HG02973 (cell line): Measurements from ENCODE around the gene GRIK4.
"Not testable (repeated sequence)": the region's sequence is repeated elsewhere in the genome, so short reads cannot be mapped to it uniquely, and the experiment has no call there.

ENCODE experiments used
- ATAC-seq: cut with Tn5 transposase; IDR thresholded peaks from one replicate; pipeline ENCODE4 v1.9.1; 2021; ENCODE audit warnings: moderate library complexity; ENCODE audit not compliant: unreplicated experiment

Gene GRIK4

DNA sequence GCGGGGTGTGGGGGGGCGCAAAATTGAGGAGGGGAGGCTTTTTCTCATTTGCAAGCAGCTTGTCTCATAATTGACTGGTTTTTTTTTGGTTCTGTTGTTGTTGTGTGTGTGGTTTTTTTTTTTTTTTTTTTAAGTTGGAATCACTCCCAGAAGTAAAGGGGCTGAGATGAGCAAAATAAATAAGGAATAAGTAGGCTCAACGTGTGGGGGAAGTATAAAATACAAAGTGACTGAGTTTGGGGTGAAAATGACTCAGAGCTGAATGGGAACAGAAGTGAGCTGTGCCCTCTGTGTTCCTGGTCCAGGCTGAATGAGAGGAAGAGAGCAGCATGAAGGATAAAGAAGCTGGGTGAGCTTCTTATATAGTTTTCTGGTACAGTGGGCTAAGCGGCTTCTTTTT is 90.0 kb downstream of the GRIK4 start:
- ATAC-seq = no peak

DNA sequence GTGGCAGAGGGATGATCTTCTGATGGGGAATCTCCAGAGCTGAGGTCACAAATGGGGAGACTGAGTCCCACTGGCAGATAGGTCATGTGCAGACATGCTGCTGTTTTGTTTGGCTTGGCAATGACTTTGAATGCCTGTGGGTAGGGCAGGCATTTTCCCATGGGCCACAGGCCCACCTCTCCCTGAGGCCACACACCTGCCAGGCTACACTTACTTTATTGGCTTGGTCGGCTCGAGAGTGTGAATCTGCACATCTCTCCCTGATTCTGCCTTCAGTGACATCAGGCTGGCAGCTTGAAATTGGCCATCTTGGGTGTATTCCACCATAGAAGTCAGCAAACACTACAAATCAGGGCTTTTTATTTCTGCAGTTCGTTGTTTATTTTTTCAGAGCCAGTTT is 91.5 kb downstream of the GRIK4 start:
- no peak for ATAC-seq

GRCh38 chr11:120605469-120605868 is 93.9 kb downstream of the GRIK4 start:
- no peak for ATAC-seq

DNA sequence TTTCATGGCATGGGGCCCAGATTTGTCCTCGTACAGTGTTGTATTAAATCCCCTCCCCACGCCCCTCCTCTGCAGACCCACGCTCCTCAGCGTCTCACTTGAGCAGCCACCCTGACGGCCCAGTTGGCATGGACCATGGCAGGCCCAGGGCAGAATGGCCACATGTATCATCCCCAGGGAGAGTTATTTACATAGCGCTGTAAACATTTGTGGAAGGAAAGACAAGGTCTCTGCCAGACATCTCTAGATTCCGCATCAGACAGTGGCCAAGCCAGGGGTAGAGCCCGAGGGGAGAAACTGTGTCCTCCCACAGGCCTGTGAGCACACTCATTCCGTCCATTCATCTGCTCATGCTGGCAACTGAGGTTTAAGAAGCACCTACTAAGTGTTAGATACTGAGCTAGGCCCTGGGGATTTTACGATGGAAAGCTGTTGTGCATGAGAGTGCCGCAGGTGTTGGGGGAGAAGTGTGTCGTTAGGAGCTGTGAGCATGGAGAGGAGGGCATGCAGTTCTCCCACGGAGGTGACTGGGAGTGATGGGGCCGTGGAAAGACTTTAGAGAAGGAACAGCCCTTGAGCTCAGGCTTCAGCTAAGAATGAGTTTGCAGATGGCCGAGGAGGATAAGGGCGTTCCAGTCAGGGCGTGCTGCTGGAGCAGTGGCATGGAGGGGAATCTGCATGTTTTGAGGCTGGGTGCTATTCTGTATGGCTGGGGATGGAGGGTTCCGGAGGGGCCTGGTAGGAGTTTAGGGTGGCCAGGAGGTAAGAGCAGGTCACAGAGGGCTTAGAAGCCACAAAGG is 94.9 kb downstream of the GRIK4 start:
- ATAC-seq = no peak

DNA sequence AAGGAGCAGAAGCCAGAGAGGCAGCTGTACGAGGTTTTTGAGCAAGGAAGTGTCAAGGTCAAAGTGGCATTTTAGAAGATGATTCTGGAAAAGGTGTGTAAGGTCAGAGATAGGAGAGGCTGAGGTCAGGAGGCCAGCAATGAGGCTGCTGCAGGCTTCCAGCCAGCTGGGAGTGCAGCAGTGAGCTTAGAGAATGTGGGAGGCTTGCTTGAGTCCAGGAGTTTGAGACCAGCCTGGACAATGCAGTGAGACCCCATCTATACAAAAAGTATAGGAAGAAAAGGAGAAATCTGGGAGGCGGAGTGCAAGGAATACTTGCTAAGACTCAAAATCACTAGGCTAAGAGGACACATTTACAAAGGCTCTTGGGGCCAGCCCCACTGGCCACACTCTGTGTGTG is 96.5 kb downstream of the GRIK4 start:
- ATAC-seq = no peak

GRCh38 chr11:120608760-120609211 is 97.2 kb downstream of the GRIK4 start:
- ATAC-seq = no peak

- ATAC-seq = no peak
These were observed 98.6 kb downstream of the GRIK4 start for GRCh38 chr11:120610111-120610510.

DNA sequence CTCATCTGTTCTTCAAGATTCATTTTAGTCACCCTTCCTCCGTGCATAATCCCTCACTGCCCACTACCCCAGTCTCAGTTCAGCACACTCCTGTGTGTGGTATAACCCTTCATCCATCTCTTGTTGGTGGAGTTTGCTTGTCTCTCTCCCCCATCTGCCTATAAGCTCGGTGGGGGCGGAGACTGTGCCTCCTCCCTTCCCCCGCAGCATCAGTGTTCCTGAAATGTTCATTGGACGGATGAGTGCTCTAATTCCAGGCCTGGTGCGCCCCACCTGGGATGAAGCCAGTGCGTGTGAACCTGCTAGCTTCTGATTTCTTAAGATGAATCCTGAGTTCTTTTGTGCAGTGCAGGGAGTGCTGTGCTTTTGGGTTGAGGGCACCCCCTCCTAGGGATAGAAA is 100.0 kb downstream of the GRIK4 start:
- ATAC-seq = no peak

DNA sequence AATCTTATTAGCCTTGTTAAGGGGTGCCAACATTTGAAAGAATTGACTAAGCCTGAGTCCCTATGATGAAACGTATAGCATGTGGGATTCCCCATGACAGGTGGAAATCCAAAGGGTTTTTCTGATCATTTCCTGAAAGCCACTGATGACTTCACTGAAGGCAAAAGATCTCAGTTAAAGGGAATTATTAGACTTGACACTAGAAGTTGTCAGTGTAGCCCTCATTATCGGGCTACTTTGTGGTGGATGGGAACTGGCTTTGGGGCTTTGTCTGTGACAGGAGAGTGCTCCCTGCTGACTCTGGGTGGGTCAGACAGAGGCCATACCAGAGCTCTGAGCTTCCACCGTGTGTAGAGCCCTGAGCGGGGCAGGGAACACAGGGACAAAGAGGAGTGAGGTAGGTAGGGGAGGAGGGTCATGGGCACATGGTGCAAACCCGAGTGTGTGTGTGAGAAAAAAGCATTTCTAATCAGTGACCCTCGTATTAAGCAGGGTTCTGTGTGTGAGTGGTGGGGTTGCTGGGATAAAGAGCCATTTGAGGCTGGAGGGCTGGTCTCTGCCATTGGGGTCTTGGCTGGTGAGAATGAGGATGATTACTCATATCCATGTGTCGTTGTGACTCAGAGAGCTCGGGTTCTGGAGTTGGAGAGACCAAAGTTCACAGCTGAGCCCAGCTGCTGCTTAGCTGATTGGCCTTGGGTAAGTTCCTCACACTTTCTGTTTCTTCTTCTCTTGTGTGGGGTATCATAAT is 101.1 kb downstream of the GRIK4 start:
- peak; percentile 89 for ATAC-seq

DNA sequence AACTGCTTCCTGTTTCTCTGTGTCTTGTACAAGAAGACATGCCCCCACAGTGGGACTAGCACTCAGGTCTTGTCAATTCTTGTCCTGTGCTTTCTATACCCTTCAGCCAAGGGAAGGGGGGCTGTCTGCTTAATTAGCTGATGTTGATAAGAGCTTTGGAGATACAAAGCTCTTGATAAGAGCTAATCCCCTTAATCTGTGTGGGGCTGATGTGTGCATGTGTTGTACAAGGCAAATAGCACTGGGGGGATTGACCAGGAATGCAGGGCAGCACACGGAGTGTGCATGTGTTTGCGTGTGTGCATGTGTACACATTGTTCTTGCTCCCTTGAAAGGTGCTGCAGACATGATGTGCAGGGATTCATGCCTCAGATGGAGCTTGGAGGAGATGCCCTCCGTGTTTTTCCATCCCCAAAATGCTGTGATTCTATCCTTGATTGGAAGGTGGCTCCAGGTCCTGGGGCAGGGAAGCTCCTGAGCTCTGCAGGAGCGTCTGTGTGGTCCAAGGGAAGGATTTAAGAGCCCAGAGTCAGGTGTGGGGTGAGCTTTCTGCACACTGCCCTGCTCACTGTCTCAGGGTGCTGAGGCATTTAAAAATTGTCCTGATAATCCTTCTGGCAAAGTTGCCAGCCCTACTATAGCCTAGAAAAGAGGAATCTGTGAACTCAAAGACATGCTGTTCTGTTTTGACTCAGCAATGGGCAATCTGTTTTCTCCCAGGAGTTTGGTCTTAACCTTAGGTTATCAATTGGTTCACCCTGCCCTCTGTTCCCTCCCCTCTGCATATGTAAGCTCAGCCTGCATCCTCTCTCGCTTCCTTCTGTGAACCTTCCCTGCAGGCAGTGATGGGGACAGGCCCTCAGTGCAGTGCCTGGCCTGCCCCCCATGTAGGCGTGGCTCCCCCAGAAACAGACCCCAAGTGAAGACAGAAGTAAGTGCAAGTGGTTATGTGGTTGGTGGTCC is 102.0 kb downstream of the GRIK4 start:
- ATAC-seq = peak; percentile 54

DNA sequence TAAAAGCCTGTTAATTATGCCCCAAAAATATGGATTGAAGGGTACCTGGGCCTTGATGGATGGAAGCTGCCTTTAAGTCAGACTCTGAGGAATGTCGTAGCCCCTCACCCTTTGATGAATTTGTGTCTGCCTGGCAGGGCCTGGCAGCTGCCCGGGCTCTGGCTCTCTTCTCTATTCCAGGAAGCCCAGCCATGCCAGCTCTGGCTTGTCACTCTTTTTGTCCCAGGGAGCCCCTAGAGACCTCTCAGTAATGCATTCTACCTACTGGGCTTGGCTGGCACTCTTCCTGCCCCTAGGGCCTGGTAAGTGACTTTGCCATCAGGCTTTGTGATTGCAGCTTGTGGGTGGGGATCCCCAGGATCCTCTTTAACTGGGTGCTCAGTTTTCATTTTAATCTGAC is 103.8 kb downstream of the GRIK4 start:
- no peak for ATAC-seq

GRCh38 chr11:120618399-120618798 is 106.9 kb downstream of the GRIK4 start:
- ATAC-seq = no peak

GRCh38 chr11:120622189-120622875 is 110.8 kb downstream of the GRIK4 start:
- ATAC-seq = no peak

DNA sequence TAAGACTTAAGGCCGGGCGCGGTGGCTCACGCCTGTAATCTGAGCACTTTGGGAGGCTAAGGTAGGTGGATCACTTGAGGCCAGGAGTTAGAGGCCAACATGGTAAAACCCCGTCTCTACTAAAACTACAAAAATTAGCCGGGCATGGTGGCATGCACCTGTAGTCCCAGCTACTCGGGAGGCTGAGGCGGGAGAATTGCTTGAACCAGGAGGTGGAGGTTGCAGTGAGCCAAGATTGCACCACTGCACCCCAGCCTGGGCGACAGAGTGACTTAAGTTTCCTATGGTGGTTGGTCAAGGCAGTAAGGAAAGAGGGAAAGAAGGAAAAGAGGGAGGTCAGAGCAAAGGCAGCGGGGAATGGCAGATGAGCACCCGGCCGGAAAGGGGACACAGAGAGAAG is 113.4 kb downstream of the GRIK4 start:
- ATAC-seq = not testable (repeated sequence)

DNA sequence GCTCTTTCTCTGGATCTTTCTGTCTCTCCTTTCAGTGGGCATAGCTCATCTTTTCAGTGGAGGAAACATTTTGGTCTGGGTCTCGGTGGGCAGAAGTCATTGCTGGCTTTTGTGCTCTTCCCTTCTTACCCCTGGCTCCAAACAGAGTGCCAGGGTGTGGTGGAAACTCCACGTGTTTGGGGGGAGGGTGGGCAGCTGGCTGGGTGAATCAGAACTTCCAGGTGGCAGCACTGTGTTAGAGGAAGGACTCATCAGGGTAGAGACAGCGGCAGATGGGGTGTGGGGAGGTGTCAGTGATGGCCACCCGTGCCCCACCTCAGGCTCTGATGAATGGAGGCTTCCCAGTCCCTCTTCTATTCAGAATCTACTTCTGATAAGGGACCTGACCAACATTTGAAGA is 114.0 kb downstream of the GRIK4 start:
- ATAC-seq = no peak

GRCh38 chr11:120626791-120627190 is 115.2 kb downstream of the GRIK4 start:
- ATAC-seq = no peak

- ATAC-seq = no peak
These were observed 116.0 kb downstream of the GRIK4 start for GRCh38 chr11:120627327-120628163.

DNA sequence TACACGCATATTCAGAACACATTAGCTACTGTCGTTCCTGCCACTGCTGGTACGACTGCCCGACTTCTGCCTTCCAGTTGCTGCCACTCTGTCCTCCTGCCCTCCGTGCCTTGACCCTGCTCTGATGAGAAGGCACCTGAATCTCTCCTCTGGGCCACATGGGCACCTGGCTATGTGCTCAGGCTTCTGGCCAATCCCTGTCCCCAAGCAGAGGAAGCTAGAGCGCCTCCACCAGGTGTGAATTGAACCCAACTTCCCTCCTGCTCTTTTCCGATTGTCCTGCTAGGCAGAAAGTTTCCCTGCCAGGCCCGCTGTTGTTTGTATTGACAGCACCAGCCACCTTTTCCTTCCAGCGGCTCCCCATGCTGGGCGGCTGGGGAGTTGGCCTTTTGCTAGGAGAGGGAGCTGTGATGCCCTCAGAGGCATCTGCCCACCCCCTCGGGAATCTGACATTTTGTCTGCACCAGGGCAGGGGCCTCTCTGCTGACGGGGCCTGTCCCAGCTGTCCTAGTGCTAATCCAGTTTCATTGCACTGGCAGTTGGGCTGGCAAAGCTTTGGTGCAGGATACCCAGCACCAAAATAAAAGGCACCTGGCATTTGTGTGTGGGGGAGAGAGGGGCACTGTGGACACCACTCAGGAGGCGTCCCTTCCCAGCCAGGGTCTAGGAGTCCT is 118.0 kb downstream of the GRIK4 start:
- no peak for ATAC-seq

- ATAC-seq = no peak
These were observed 118.6 kb downstream of the GRIK4 start for GRCh38 chr11:120630122-120630521.
